H1 (cell line): ENCODE results near the gene DLG5. TPM values are rescaled to one million over a fixed set of nuclear protein-coding genes. Genes with fewer than 3 reads are reported as not detected.

ENCODE experiments used
- CTCF ChIA-PET: fragments of 300-600 bp; sonication (Branson Sonifier 250); formaldehyde crosslinking; loops from one replicate; lab custom pipeline; 2021; ENCODE audit not compliant: partially characterized antibody; lab: Charles Lee
- POLR2A ChIA-PET: fragments of 300-600 bp; sonication (Branson Sonifier 250); formaldehyde crosslinking; loops from one replicate; lab custom pipeline; 2021; ENCODE audit warnings: inconsistent platforms; ENCODE audit not compliant: partially characterized antibody; lab: Charles Lee
- DNase-seq, 2 experiments: peaks; one replicate each; pipeline versions ENCODE4 v3.0.0 to v3.0.0-alpha.2; 2010 to 2022; ENCODE audit warnings: low spot score in 2 of 2, low read depth in 1 of 2, mixed read lengths in 1 of 2
- FAIRE-seq: peaks from 2 replicates; lab custom pipeline; 2011; peaks lifted over from hg19 to GRCh38; lab: Jason Lieb, UNC
- H2AFZ ChIP-seq: 2 replicates; pipeline ENCODE4 v1.8.1; 2012; ENCODE audit warnings: low read length, inconsistent platforms
- H2AK5ac ChIP-seq: 2 replicates; pipeline ENCODE4 v1.6.1; 2013; ENCODE audit warnings: low read depth, low read length
- H2BK120ac ChIP-seq: replicated peaks from 2 replicates; pipeline ENCODE3; 2013; ENCODE audit warnings: low read depth, low read length, inconsistent platforms
- H2BK12ac ChIP-seq: 2 replicates; pipeline ENCODE4 v1.6.1; 2013; ENCODE audit warnings: low read depth, low read length
- H2BK15ac ChIP-seq: 2 replicates; pipeline ENCODE4 v1.6.1; 2013; ENCODE audit warnings: low read length
- H2BK20ac ChIP-seq: 2 replicates; pipeline ENCODE4 v1.6.1; 2013; ENCODE audit warnings: low read length
- H2BK5ac ChIP-seq: 2 replicates; pipeline ENCODE4 v1.6.1; 2013; ENCODE audit warnings: low read depth, low read length
- H3K14ac ChIP-seq: 2 replicates; pipeline ENCODE4 v1.6.1; 2013; ENCODE audit warnings: inconsistent platforms; ENCODE audit not compliant: insufficient read length
- H3K18ac ChIP-seq: 2 replicates; pipeline ENCODE4 v1.6.1; 2013; ENCODE audit warnings: low read length; ENCODE audit errors: extremely low read depth
- H3K23ac ChIP-seq: 2 replicates; pipeline ENCODE4 v1.6.1; 2013; ENCODE audit warnings: inconsistent platforms; ENCODE audit not compliant: insufficient read length
- H3K23me2 ChIP-seq: 2 replicates; pipeline ENCODE4 v1.6.1; 2013; ENCODE audit warnings: low read depth, low read length
- H3K27ac ChIP-seq: 2 replicates; pipeline ENCODE4 v1.6.1; 2011; ENCODE audit warnings: low read depth, low read length, inconsistent platforms
- H3K27me3 ChIP-seq, 4 experiments: replicated peaks in 1 of 4; 1 replicate in 1 of 4; 2 replicates in 3 of 4; pipeline versions ENCODE4 v1.6.1 to v1.8.1; 2011 to 2013; ENCODE audit warnings: low read length in 3 of 4, mild to moderate bottlenecking in 3 of 4, inconsistent platforms in 2 of 4, mixed read lengths in 2 of 4, moderate library complexity in 1 of 4; ENCODE audit not compliant: control insufficient read depth in 3 of 4, insufficient read depth in 3 of 4; ENCODE audit errors: extremely low read depth in 1 of 4
- H3K36me3 ChIP-seq, 4 experiments: 2 replicates each; pipeline versions ENCODE4 v1.6.1 to v1.8.1; 2011 to 2013; ENCODE audit warnings: mild to moderate bottlenecking in 4 of 4, low read length in 3 of 4, moderate library complexity in 2 of 4, control low read depth in 1 of 4, inconsistent platforms in 1 of 4; ENCODE audit not compliant: insufficient read depth in 4 of 4, control insufficient read depth in 2 of 4
- H3K4ac ChIP-seq: replicated peaks from 2 replicates; pipeline ENCODE3; 2013; ENCODE audit warnings: low read length, low read depth, mixed read lengths, inconsistent platforms; ENCODE audit not compliant: insufficient read length
- H3K4me1 ChIP-seq, 4 experiments: replicated peaks in 1 of 4; 1 replicate in 1 of 4; 2 replicates in 3 of 4; pipeline versions ENCODE4 v1.6.1 to v1.8.1; 2011 to 2013; ENCODE audit warnings: low read length in 3 of 4, inconsistent platforms in 2 of 4, mixed read lengths in 1 of 4; ENCODE audit not compliant: insufficient read depth in 4 of 4, control insufficient read depth in 3 of 4
- H3K4me2 ChIP-seq, 2 experiments: 2 replicates each; pipeline versions ENCODE4 v1.6.1 to v1.8.1; 2011 to 2013; ENCODE audit warnings: low read depth in 2 of 2, low read length in 2 of 2, control low read depth in 1 of 2, inconsistent platforms in 1 of 2, mild to moderate bottlenecking in 1 of 2; ENCODE audit not compliant: insufficient read depth in 1 of 2
- H3K4me3 ChIP-seq, 4 experiments: fragments of 200-600, 300-600 bp in 1 of 4; sonication (generic), shearing (Covaris generic), sonication (Bioruptor Twin) in 1 of 4; 2 replicates each; pipeline versions ENCODE4 v1.5.1 to v1.8.1; 2011 to 2016; ENCODE audit warnings: low read length in 4 of 4, low read depth in 3 of 4, control low read depth in 2 of 4, inconsistent platforms in 2 of 4, mild to moderate bottlenecking in 2 of 4, mixed read lengths in 1 of 4, moderate library complexity in 1 of 4; ENCODE audit not compliant: insufficient read depth in 2 of 4; ENCODE audit errors: extremely low read depth in 1 of 4
- H3K56ac ChIP-seq: replicated peaks from 2 replicates; pipeline ENCODE3; 2013; ENCODE audit warnings: low read depth, mild to moderate bottlenecking, mixed read lengths, low read length, inconsistent platforms; ENCODE audit not compliant: insufficient read length
- H3K79me1 ChIP-seq: 2 replicates; pipeline ENCODE4 v1.6.1; 2013; ENCODE audit warnings: low read depth, low read length, control low read depth
- H3K79me2 ChIP-seq, 2 experiments: 2 replicates each; pipeline versions ENCODE4 v1.6.1 to v1.8.1; 2012 to 2013; ENCODE audit warnings: low read length in 2 of 2, mild to moderate bottlenecking in 2 of 2, inconsistent platforms in 1 of 2; ENCODE audit not compliant: insufficient read depth in 2 of 2, control insufficient read depth in 1 of 2
- H3K9ac ChIP-seq, 4 experiments: replicated peaks in 1 of 4; 1 replicate in 1 of 4; 2 replicates in 3 of 4; pipeline versions ENCODE4 v1.6.1 to v1.8.1; 2011 to 2013; ENCODE audit warnings: low read depth in 3 of 4, low read length in 3 of 4, control low read depth in 2 of 4, mild to moderate bottlenecking in 2 of 4, moderate library complexity in 2 of 4, inconsistent platforms in 1 of 4; ENCODE audit errors: extremely low read depth in 1 of 4
- H3K9me3 ChIP-seq, 2 experiments: 2 replicates each; pipeline versions ENCODE4 v1.6.1 to v1.8.1; 2012 to 2013; ENCODE audit warnings: mild to moderate bottlenecking in 2 of 2, moderate library complexity in 2 of 2, control low read depth in 1 of 2, inconsistent platforms in 1 of 2, low read depth in 1 of 2, low read length in 1 of 2, mixed read lengths in 1 of 2; ENCODE audit not compliant: insufficient read depth in 2 of 2
- H4K20me1 ChIP-seq, 2 experiments: replicated peaks in 1 of 2; 2 replicates each; pipeline versions ENCODE3 to v1.8.1; 2011 to 2013; ENCODE audit warnings: inconsistent platforms in 2 of 2, low read length in 2 of 2, mild to moderate bottlenecking in 1 of 2; ENCODE audit not compliant: insufficient read depth in 2 of 2, control insufficient read depth in 1 of 2
- H4K5ac ChIP-seq: 2 replicates; pipeline ENCODE4 v1.6.1; 2013; ENCODE audit warnings: low read length, low read depth, mixed read lengths, inconsistent platforms; ENCODE audit not compliant: insufficient read length
- H4K8ac ChIP-seq: 2 replicates; pipeline ENCODE4 v1.8.0; 2013; ENCODE audit warnings: mild to moderate bottlenecking, moderate library complexity, low read length, inconsistent platforms; ENCODE audit not compliant: insufficient read depth; ENCODE audit errors: extremely low read depth
- H4K91ac ChIP-seq: replicated peaks from 2 replicates; pipeline ENCODE3; 2013; ENCODE audit warnings: low read length, mixed read lengths, inconsistent platforms; ENCODE audit not compliant: insufficient read length
- CHD2 ChIP-seq: IDR thresholded peaks from 2 replicates; pipeline ENCODE4 v1.6.1; 2012; ENCODE audit warnings: low read length, improper control_type of control experiment
- CREB1 ChIP-seq: IDR thresholded peaks from 2 replicates; pipeline ENCODE4 v1.6.1; 2012; ENCODE audit warnings: inconsistent platforms
- GABPA ChIP-seq: IDR thresholded peaks from 2 replicates; pipeline ENCODE4 v1.6.1; 2011; ENCODE audit warnings: mild to moderate bottlenecking, low read length, moderate library complexity, borderline replicate concordance; ENCODE audit not compliant: insufficient read depth
- KDM4A ChIP-seq: IDR thresholded peaks from one replicate; pipeline ENCODE4 v1.7.1; 2012; ENCODE audit warnings: low read depth, mild to moderate bottlenecking, moderate library complexity, low read length, inconsistent platforms; ENCODE audit not compliant: severe bottlenecking
- POLR2A ChIP-seq, 2 experiments: IDR thresholded peaks; 1 replicate in 1 of 2; 2 replicates in 1 of 2; pipeline ENCODE4 v1.6.1; 2011; ENCODE audit warnings: low read depth in 2 of 2, low read length in 2 of 2, mild to moderate bottlenecking in 2 of 2; ENCODE audit errors: control extremely low read depth in 1 of 2
- TAF1 ChIP-seq: IDR thresholded peaks from 2 replicates; pipeline ENCODE4 v1.6.1; 2011; ENCODE audit warnings: mild to moderate bottlenecking, low read depth, low read length
- TEAD4 ChIP-seq: IDR thresholded peaks from 2 replicates; pipeline ENCODE4 v1.6.1; 2012; ENCODE audit warnings: low read depth, low read length, inconsistent platforms, mixed read lengths
- WGBS, 2 experiments: shearing (Covaris generic) in 1 of 2; methylation state at CpG; one replicate each; pipeline versions ENCODE4 v1.1.6 to v1.1.7; 2013 to 2015; ENCODE audit warnings: low lambda C conversion rate in 2 of 2, mixed read lengths in 2 of 2, inconsistent platforms in 1 of 2, low coverage in 1 of 2, missing lambda C conversion rate in 1 of 2; ENCODE audit not compliant: insufficient replicate concordance in 2 of 2, insufficient coverage in 1 of 2, insufficient read length in 1 of 2; ENCODE audit errors: extremely low coverage in 1 of 2, missing lambda C conversion rate in 1 of 2; 5-methylcytosine and 5-hydroxymethylcytosine counted together
- polyA plus RNA-seq, 7 experiments: library from polyadenylated mRNA; depleted of rRNA in 3 of 7; stranded (reverse) in 5 of 7; unstranded in 2 of 7; fragments of >200 nt in 5 of 7; fragments of 200-250 nt in 2 of 7; gene quantifications; 1 replicate in 5 of 7; 2 replicates in 1 of 7; 4 replicates in 1 of 7; pipeline versions ENCODE4 v1.2.1 to v1.2.3, GENCODE V29; 2011 to 2013; ENCODE audit warnings: missing spikeins in 2 of 7, mixed read lengths in 2 of 7
- total RNA-seq: library from RNA; stranded (reverse); fragmentation: NEBNext Ultra II Directional; extraction: Animal tissue kit (Norgen Biotek cat#: 25700); gene quantifications from 2 replicates; pipeline ENCODE4 v1.2.1, GENCODE V29; 2021

DLG5 gene
- total and polyA plus RNA-seq, 2 of the 8 experiments (the other 6 are each of a cell fraction or from before 2014, with no cell fraction given): 15.6 to 71.4 TPM

GRCh38 chr10:77884181-77884580, 42.4 kb downstream of the DLG5 start:
- Histone ChIP-seq H3K4me1 (peaks cover 24 to 32% (median 28%) of the 10 kb centered on the region in 4 experiments), H2BK5ac (peak overlapping the region; percentile 21; the same call in 1 of the 2 replicates), H3K9me3 (no peaks in the 10 kb centered on the region), H3K18ac (no peak overlapping the region), H3K14ac (no peak overlapping the region), H3K56ac (no peak overlapping the region), H4K8ac (no peak overlapping the region; the same call in 1 of the 2 replicates), H3K23me2 (no peaks in the 10 kb centered on the region), H3K4me3 (no peak overlapping the region), H2BK15ac (peak overlapping the region; percentile 74; the same call in 1 of the 2 replicates), H4K91ac (no peak overlapping the region), H3K27me3 (no peaks in the 10 kb centered on the region), H2BK20ac (0 out of 2 replicates have a peak overlapping the region, but pooled peaks have one; percentile 26), H3K4ac (no peak overlapping the region), H4K20me1 (no peaks in the 10 kb centered on the region), H3K27ac (no peak overlapping the region), H2AFZ (no peak overlapping the region), H3K23ac (no peak overlapping the region), H2BK120ac (no peak overlapping the region), H3K4me2 (no peak overlapping the region), H3K79me1 (peaks cover 20% of the 10 kb centered on the region), H3K9ac (no peak overlapping the region), H3K36me3 (no peaks in the 10 kb centered on the region), H2BK12ac (peak overlapping the region; percentile 63; the same call in 1 of the 2 replicates), H4K5ac (no peak overlapping the region), H2AK5ac (0 out of 2 replicates have a peak overlapping the region, but pooled peaks have one; percentile 54), H3K79me2 (peaks cover 8 to 88% of the 10 kb centered on the region in 2 experiments)
- TF ChIP-seq POLR2A (IDR thresholded peaks at IDR 0.05; ENCODE audit: control extremely low read depth in 1 of 2, low read depth in 2 of 2, low read length in 2 of 2): no peak
- no peak for TF ChIP-seq KDM4A
- no peak for TF ChIP-seq CREB1
- TF ChIP-seq TEAD4: no peak
- TF ChIP-seq TAF1: no peak
- TF ChIP-seq CHD2: no peak
- no peak for TF ChIP-seq GABPA
- no peak for DNase-seq
- CTCF ChIA-PET: interaction anchor here (0.8 to 9.7 kb wide), 6 partner anchors 10 to 59 kb away, joined by 3 to 169 read pairs (median 4); no protein-coding TSS in a partner anchor
- POLR2A ChIA-PET: no interaction called here
- FAIRE-seq: no peak
- 90% methylated on average over 7 of the region's 7 CpGs; no CpG with 5 or more reads in 1 of the 2 experiments for WGBS, 2 experiments
